ENCODE measurements around the gene EED.

GRCh38 chr11:86206337-86206695 is 38.2 kb upstream of the EED start:
- TF ChIP-seq, protein P1, sequence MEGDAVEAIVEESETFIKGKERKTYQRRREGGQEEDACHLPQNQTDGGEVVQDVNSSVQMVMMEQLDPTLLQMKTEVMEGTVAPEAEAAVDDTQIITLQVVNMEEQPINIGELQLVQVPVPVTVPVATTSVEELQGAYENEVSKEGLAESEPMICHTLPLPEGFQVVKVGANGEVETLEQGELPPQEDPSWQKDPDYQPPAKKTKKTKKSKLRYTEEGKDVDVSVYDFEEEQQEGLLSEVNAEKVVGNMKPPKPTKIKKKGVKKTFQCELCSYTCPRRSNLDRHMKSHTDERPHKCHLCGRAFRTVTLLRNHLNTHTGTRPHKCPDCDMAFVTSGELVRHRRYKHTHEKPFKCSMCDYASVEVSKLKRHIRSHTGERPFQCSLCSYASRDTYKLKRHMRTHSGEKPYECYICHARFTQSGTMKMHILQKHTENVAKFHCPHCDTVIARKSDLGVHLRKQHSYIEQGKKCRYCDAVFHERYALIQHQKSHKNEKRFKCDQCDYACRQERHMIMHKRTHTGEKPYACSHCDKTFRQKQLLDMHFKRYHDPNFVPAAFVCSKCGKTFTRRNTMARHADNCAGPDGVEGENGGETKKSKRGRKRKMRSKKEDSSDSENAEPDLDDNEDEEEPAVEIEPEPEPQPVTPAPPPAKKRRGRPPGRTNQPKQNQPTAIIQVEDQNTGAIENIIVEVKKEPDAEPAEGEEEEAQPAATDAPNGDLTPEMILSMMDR (IDR thresholded peaks at IDR 0.05), result no peak
- no peak for TF ChIP-seq POLR2A (IDR thresholded peaks at IDR 0.05)

All from thyroid gland (tissue), 4 donors.